Subcutaneous adipose tissue (tissue), 4 donors: Measurements from ENCODE around the gene ZNF407. TPM values are rescaled to one million over a fixed set of nuclear protein-coding genes. Genes with fewer than 3 reads are reported as not detected.

Experiments used
- CTCF ChIP-seq: fragments of 450-650 bp; IDR thresholded peaks from one replicate; pipeline ENCODE4 v1.5.1; 2016; ENCODE audit warnings: low read depth, mild to moderate bottlenecking, control low read depth, antibody characterized with exemption, moderate library complexity
- total RNA-seq, 4 donors: library from RNA; depleted of rRNA; stranded (reverse); fragments of >200 nt; gene quantifications; one replicate each; pipeline ENCODE4 v1.1.0, GENCODE V29; 2016

ZNF407 gene
- total RNA-seq, 4 donors from 2014 or later = 16.0 to 24.3 (median 19.6) TPM

- no peak for TF ChIP-seq CTCF
Measured at GRCh38 chr18:75054046-75054445, 456.4 kb downstream of the ZNF407 start.

- TF ChIP-seq CTCF = no peak
Measured at GRCh38 chr18:75054611-75055010, 456.9 kb downstream of the ZNF407 start.

- no peak for TF ChIP-seq CTCF
Measured at GRCh38 chr18:75057169-75057960, 459.7 kb downstream of the ZNF407 start.

- TF ChIP-seq CTCF = no peak
Measured at GRCh38 chr18:75060185-75060584, 462.5 kb downstream of the ZNF407 start.

- TF ChIP-seq CTCF = no peak
Measured at GRCh38 chr18:75062297-75062886, 464.7 kb downstream of the ZNF407 start.

GRCh38 chr18:75063196-75063595, 465.5 kb downstream of the ZNF407 start:
- no peak for TF ChIP-seq CTCF

- no peak for TF ChIP-seq CTCF
Measured at GRCh38 chr18:75063615-75064512, 466.2 kb downstream of the ZNF407 start.
